ENCODE measurements around the gene UNC13C. TPM values are rescaled to one million over a fixed set of nuclear protein-coding genes. Genes with fewer than 3 reads are reported as not detected.

Gene UNC13C
- total RNA-seq, 6 experiments from 2014 or later, result not detected

GRCh38 chr15:54014067-54014655 lies 35.9 kb downstream of the UNC13C start:
- Histone ChIP-seq H3K9me3 (no peaks in the 10 kb centered on the region), H3K27ac (no peak overlapping the region), H3K4me3 (no peak overlapping the region), H3K36me3 (no peaks in the 10 kb centered on the region), H3K27me3 (peaks cover 0 to 3% of the 10 kb centered on the region in 2 donors), H3K4me1 (no peaks in the 10 kb centered on the region)
- ATAC-seq (no peak), DNase-seq (no peak)
- intact Hi-C loops (cut with DNase I), result no loop called here
- 42% methylated on average over 4 of the region's 4 CpGs for WGBS (ENCODE audit: insufficient coverage, low coverage, low lambda C conversion rate, missing lambda C conversion rate)
- TF ChIP-seq POLR2A (IDR thresholded peaks at IDR 0.05), result no peak
- no peak for TF ChIP-seq CTCF (IDR thresholded peaks at IDR 0.05)

- ATAC-seq (no peak), DNase-seq (no peak)
- Histone ChIP-seq H3K36me3 (no peaks in the 10 kb centered on the region), H3K4me1 (no peaks in the 10 kb centered on the region), H3K4me3 (no peak overlapping the region), H3K27me3 (no peaks in the 10 kb centered on the region), H3K9me3 (no peaks in the 10 kb centered on the region), H3K27ac (no peak overlapping the region)
- 83% methylated on average over 1 of the region's 1 CpG for WGBS (ENCODE audit: insufficient coverage, low coverage, low lambda C conversion rate, missing lambda C conversion rate)
- TF ChIP-seq CTCF (IDR thresholded peaks at IDR 0.05) (no peak), POLR2A (IDR thresholded peaks at IDR 0.05) (no peak)
- intact Hi-C loops (cut with DNase I), result no loop called here
Observed at GRCh38 chr15:54017251-54017650, 39.0 kb downstream of the UNC13C start.

- WGBS (ENCODE audit: insufficient coverage, low coverage, low lambda C conversion rate, missing lambda C conversion rate), result 30% methylated on average over 2 of the region's 3 CpGs
- ATAC-seq, result no peak
- no peak for DNase-seq
- no peak for TF ChIP-seq CTCF (IDR thresholded peaks at IDR 0.05)
- TF ChIP-seq POLR2A (IDR thresholded peaks at IDR 0.05), result no peak
- Histone ChIP-seq H3K9me3 (no peaks in the 10 kb centered on the region), H3K4me3 (no peak overlapping the region), H3K27me3 (no peaks in the 10 kb centered on the region), H3K4me1 (no peaks in the 10 kb centered on the region), H3K27ac (no peak overlapping the region), H3K36me3 (no peaks in the 10 kb centered on the region)
- intact Hi-C loops (cut with DNase I), result no loop called here
Observed at GRCh38 chr15:54017959-54018358, 39.7 kb downstream of the UNC13C start.

- no peak overlapping the region for H3K27ac ChIP-seq
- no peak for DNase-seq
- WGBS (ENCODE audit: insufficient coverage, low coverage, low lambda C conversion rate, missing lambda C conversion rate), result 60% methylated on average over 3 of the region's 3 CpGs
- no peaks in the 10 kb centered on the region for H3K36me3 ChIP-seq
- intact Hi-C loops (cut with DNase I), result no loop called here
- ATAC-seq, result no peak
- H3K4me1 ChIP-seq, result no peaks in the 10 kb centered on the region
- no peaks in the 10 kb centered on the region for H3K27me3 ChIP-seq
- H3K4me3 ChIP-seq, result no peak overlapping the region
- TF ChIP-seq CTCF (IDR thresholded peaks at IDR 0.05) (no peak), POLR2A (IDR thresholded peaks at IDR 0.05) (no peak)
- H3K9me3 ChIP-seq, result no peaks in the 10 kb centered on the region
Observed at GRCh38 chr15:54026258-54026657, 48.0 kb downstream of the UNC13C start.

- Histone ChIP-seq H3K4me3 (no peak overlapping the region), H3K9me3 (no peaks in the 10 kb centered on the region), H3K36me3 (no peaks in the 10 kb centered on the region), H3K27ac (no peak overlapping the region), H3K4me1 (no peaks in the 10 kb centered on the region), H3K27me3 (no peaks in the 10 kb centered on the region)
- DNase-seq (no peak), ATAC-seq (no peak)
- 21% methylated on average over 2 of the region's 2 CpGs for WGBS (ENCODE audit: insufficient coverage, low coverage, low lambda C conversion rate, missing lambda C conversion rate)
- TF ChIP-seq POLR2A (IDR thresholded peaks at IDR 0.05) (no peak), CTCF (IDR thresholded peaks at IDR 0.05) (no peak)
- intact Hi-C loops (cut with DNase I), result no loop called here
Observed at GRCh38 chr15:54026891-54027290, 48.6 kb downstream of the UNC13C start.
